Epidermal melanocyte (primary cell): ENCODE data around the gene CCDC107.
"Not testable (repeated sequence)": the region's sequence is repeated elsewhere in the genome, so short reads cannot be mapped to it uniquely, and the experiment has no call there.

ENCODE experiments used
- DNase-seq: peaks from one replicate; pipeline ENCODE4 v3.0.0; 2011; ENCODE audit warnings: low spot score; ENCODE audit not compliant: insufficient read length

The CCDC107 gene

GRCh38 chr9:35658137-35658967 is at the start of gene CCDC107:
TSS of gene CCDC107 (plus strand) at chr9:35658292. CDS start at chr9:35658380, 88 bp downstream.
- peak; percentile 83 for DNase-seq

- no peak for DNase-seq
Observed at GRCh38 chr9:35609001-35609819, 48.9 kb upstream of the CCDC107 start.

GRCh38 chr9:35609820-35610163 is 48.3 kb upstream of the CCDC107 start:
- DNase-seq, result no peak

- no peak for DNase-seq
Observed at GRCh38 chr9:35611230-35611797, 46.8 kb upstream of the CCDC107 start.

- DNase-seq, result not testable (repeated sequence)
Observed at GRCh38 chr9:35612066-35612465, 46.0 kb upstream of the CCDC107 start.

GRCh38 chr9:35612843-35613242 is 45.2 kb upstream of the CCDC107 start:
- no peak for DNase-seq

GRCh38 chr9:35615981-35616680 is 42.0 kb upstream of the CCDC107 start:
- no peak for DNase-seq

- DNase-seq, result no peak
Observed at GRCh38 chr9:35616681-35617459, 41.2 kb upstream of the CCDC107 start.

GRCh38 chr9:35617548-35617947 is 40.5 kb upstream of the CCDC107 start:
- DNase-seq, result no peak

GRCh38 chr9:35618325-35618727 is 39.8 kb upstream of the CCDC107 start, which contains the start of gene CD72:
TSS of gene CD72 (minus strand) at chr9:35618413. CDS start at chr9:35618303, 110 bp downstream.
- DNase-seq, result no peak

GRCh38 chr9:35618854-35619799 is 39.0 kb upstream of the CCDC107 start:
- no peak for DNase-seq

GRCh38 chr9:35619800-35620158 is 38.3 kb upstream of the CCDC107 start:
- DNase-seq, result no peak

GRCh38 chr9:35627575-35627974 is 30.5 kb upstream of the CCDC107 start:
- DNase-seq, result no peak

- DNase-seq, result no peak
Observed at GRCh38 chr9:35628389-35628991, 29.6 kb upstream of the CCDC107 start.

- DNase-seq, result no peak
Observed at GRCh38 chr9:35629597-35629996, 28.5 kb upstream of the CCDC107 start.

- DNase-seq, result no peak
Observed at GRCh38 chr9:35635730-35636129, 22.4 kb upstream of the CCDC107 start.

GRCh38 chr9:35636135-35636876 is 21.8 kb upstream of the CCDC107 start:
- no peak for DNase-seq

- not testable (repeated sequence) for DNase-seq
Observed at GRCh38 chr9:35636877-35637246, 21.2 kb upstream of the CCDC107 start.
